ENCODE measurements around the gene BCAS1.

GRCh38 chr20:54112221-54112884, 42.0 kb upstream of the BCAS1 start:
- TF ChIP-seq EZH2 (optimal IDR thresholded peaks at IDR 0.05; ENCODE audit: low read depth, low read length) (no peak), CTCF (IDR thresholded peaks at IDR 0.05; ENCODE audit: low read length) (no peak), EZH2phosphoT487 (IDR thresholded peaks at IDR 0.05; ENCODE audit: low read length) (no peak)
